GM19467 (cell line): ENCODE data around the gene ANKK1.

ENCODE experiments used
- ATAC-seq: cut with Tn5 transposase; IDR thresholded peaks from one replicate; pipeline ENCODE4 v1.9.1; 2021; ENCODE audit warnings: mild to moderate bottlenecking, moderate library complexity; ENCODE audit not compliant: unreplicated experiment

ANKK1 gene

DNA sequence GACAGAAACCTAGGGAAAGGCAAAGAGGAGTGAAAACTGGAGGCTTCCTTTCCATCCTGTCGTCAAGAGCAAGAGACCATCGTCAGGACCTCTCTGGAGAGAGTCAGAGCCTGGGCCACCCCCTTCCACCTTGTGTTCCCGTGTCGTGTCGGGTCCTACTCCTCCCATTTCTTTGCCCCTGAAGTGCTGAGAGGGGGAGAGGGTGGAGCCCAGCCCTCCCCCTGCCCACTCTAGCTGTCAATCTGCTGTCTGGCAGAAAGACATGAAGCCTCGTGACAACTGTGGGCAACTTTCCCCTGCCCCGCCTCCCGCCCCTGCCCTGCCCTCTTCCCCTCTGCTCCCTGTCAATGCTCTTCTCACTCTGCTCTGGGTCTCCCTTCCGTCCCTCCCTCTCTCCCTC, 20.6 kb downstream of the ANKK1 start:
- no peak for ATAC-seq

DNA sequence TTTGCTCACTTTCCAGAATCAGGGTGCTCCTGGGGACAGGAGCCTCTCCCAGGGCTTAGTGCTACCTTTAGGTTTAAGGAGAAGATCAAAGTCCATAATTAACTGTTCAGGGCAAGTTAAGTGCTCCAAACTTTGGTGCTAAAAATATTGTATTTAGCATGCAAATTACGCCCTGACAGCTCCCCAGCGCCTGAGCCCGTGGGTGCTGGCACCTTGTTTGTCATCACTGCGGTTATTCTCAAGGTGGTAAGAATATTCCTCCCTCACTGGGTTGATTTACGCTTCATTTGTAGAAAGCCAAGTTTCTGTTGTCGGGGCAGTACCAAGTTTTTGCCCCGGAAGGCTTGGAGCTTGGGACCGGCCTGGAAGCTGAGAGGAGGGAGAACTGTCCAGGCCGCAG, 21.3 kb downstream of the ANKK1 start:
- ATAC-seq = no peak

DNA sequence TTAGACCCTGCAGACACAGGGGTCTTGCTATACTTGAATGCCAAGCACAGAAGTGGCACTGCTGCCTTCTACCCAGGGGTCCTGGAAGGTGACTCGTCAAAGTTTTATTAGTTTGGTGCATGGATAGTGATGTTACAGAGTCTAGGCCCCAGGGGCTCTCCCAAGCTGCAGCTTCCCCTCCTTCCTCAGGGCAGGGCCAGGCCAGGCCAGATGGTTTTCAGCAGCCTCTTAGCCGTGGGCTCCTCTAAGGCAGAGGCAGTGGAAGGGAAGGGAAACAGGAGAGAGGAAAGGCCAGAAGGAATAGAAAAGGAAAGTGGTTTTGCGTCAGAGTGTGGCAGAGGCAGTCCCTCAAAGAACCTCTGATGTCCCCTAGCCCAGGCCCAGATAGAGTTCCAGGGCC, 21.9 kb downstream of the ANKK1 start:
- no peak for ATAC-seq

DNA sequence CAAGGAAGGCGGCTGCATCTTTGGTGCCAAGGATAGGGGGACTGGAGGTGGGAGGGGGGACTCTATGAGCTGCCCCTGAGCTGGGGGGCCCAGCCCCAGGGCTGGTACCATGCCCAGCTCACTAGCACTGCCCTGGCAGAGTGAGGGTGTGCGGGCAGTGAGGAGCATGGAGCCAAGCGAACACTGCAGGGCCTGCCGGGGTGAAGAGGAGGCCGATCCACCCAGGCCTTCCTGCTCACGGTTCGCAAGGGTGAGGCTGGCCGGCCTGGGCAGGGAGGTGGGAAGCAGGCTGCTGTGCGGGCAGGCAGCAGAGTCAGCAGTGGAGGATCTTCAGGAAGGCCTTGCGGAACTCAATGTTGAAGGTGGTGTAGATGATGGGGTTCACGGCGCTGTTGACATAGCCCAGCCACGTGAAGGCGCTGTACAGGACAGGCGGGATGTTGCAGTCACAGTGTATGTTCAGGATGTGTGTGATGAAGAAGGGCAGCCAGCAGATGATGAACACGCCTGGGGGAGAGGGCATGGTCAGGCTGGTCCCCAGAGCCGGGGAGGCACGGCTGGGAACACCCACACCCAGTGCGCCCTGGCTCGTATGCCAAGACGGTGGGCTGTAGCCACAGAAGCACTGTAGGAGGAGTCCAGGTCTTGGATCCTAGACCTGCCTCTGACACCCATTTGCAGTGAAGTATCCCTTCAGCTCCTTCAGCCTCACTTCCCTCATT, 23.0 kb downstream of the ANKK1 start:
- ATAC-seq = no peak

DNA sequence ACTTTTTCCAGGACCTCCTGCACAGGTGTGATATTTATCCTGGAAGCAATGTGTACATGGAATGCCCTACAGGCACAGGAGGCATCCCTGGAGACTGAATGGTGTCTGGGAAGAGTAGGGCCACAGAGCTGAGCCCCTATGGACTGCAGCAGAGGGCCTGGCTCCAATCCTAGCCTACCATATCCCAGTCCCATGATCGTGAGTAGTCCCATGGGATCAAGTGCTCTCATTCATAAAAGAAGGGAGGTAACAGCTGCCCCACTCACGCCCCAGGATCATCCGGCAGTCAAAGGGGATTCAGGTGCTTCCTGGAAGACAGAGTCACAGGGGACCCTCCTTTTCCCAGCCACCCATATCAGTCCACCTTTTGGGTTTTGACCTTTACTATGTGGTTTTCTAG, 24.0 kb downstream of the ANKK1 start:
- no peak for ATAC-seq

DNA sequence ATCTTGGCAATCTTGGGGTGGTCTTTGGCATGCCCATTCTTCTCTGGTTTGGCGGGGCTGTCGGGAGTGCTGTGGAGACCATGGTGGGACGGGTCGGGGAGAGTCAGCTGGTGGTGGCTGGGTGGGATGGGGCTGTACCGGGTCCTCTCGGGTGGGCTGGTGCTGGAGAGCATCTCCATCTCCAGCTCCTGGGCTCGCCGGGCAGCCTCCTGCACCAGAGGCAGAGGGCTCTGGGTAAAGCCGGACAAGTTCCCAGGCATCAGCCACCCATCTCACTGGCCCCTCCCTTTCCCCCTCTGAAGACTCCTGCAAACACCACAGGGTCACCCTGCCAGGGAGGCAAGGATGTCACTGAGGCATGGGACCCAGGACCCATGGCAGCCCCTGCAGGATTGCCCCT, 25.1 kb downstream of the ANKK1 start:
- ATAC-seq = no peak

DNA sequence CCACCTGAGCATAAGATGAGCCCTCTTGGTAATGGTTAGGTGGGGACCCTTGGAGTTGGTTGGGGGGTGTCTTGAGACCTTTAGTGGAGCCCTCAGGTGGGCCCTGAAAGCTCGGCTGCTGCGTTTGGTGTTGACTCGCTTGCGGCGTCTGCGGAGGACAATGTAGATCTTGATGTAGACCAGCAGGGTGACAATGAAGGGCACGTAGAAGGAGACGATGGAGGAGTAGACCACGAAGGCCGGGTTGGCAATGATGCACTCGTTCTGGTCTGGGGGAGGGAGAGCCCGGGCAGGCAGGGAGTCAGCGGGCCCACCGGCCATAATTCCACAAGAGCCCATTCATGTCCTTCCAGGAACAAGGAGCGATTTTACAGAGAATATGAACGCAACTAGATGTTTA, 27.8 kb downstream of the ANKK1 start:
- ATAC-seq = no peak

DNA sequence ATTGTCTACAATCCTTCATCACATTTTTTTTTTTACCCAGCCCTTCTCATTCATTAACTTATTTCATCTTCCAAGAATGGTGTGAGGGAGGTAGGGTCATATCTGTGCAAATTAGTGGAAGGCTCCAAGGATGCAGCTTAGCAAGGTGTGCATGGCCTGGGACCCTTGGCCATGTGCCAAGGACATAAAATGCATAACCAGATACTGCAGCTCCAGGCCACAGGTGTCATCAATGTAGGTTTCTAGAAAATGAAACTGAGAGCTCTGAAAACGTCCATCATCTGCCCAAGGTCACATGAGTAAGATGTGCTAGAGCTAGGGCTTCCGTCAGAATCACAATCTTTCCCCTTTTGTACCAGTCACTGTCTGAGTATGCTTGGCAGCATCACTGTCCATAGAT, 29.8 kb downstream of the ANKK1 start:
- ATAC-seq = no peak

DNA sequence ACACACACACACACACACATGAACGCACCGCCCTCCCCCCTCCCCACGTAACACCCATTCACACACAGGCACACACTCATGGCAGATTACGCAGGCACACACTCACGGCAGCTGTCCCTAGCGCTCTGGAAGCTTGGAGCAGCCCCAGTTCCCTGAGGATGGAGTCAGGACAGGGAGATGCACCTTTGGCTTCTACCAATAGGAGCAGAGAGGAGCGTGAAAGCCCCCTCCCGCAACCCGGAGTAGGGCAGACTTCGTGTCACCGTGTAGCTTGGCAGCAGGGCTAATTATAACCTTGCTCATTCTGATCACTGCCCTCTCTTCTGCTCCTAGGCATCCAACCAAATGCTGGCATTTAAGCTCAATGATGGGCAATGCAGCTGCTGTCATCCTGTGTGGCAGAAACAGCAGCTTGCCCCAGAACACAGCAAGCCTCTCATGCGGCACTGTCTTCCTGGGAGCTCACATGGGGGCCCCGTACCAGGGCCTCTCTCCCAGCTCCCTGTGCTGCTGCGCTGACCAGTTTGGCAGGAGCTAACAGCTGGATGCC, 31.9 kb downstream of the ANKK1 start:
- no peak for ATAC-seq

DNA sequence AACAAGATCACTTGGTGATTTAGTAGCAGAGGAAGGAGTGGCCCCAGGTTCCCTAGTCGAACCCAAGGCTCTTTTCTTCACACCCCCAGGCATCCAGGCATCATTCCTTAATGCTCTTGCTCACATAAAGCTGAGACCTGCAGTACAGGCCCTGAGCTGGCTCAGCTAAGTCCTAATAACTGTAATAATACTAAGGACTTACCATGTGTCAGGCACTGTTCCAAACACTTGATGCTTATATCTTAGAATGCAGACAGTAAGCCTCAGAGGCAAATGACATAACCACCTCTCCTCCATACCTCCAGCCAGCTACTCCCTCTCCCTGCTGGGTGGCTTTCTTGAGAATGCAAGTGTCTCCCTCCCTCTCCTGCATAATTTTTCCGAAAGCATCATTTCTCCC, 33.2 kb downstream of the ANKK1 start:
- no peak for ATAC-seq

DNA sequence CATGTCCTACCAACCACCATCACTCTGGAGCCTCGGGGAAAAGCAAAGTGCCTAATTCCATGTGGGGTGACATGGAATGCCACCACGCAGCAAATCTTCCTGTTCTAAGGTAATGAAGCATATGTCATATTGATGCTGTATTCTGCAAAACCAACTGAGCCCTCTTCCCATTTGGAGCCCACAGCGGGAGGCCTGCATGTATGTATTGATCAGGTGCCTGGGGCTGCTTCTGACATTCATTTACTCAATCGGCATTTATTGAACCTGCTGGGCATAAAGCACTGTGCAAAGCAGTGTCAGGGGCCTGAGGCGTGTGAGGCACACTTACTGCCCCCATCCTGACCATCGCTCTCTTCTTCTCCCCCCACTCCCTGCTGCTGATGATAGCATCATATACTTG, 39.1 kb downstream of the ANKK1 start:
- no peak for ATAC-seq

DNA sequence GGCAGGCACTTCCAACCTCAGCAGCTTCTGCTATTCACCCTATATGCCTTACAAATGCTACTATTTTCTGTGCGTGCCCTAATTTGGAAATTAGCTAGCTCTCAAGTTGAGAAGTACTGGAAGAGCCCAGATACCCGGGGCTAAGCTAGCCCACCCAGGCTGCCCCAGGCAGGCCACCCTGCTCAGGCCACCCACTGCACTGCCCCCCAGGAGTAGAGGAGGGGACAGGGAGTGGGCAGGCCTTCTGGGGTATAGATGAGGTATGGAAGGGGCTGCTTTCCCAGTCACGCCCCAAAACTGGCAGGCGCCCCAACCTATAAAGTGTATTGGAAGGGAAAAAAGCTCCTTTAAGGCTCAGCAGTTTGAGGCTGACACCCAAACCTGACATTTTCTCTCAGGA, 44.2 kb downstream of the ANKK1 start:
- no peak for ATAC-seq

DNA sequence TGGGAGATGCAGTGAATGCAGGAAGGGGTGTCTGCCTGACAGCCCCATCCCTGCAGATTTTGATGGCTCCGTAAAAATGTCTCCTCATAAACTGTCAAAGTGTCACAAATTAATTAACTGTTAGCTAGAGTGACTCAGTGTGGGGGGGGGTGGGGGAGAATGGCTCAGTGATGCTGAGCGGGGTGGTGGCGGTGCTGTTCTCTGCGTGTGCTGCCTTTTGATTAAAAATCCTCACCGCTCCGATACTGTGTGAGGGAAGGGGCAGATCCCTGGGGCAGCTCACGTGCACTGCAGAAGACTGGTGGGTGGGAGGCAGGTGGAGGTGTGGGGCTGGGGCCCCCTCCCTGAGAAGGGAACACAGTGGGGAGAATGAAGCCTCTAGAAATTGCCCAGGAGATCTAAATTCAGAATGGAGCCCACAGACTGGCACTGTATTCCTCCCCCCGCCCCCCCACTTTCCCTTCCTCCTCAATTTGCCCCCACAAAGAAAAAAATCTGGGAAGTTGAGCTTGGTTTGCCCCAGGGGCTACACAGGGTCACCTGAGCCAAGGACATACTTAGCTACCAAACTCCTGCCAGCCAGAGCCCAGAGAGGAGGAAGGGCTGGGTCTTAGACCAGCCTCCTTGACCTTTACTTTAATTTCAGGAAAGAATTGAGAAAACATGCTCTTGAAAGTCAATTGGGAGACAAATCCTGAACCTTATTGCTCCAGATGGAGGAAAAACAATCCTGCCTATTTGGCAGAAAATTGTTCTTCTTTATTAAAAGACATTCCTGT, 47.8 kb downstream of the ANKK1 start:
- ATAC-seq = no peak

DNA sequence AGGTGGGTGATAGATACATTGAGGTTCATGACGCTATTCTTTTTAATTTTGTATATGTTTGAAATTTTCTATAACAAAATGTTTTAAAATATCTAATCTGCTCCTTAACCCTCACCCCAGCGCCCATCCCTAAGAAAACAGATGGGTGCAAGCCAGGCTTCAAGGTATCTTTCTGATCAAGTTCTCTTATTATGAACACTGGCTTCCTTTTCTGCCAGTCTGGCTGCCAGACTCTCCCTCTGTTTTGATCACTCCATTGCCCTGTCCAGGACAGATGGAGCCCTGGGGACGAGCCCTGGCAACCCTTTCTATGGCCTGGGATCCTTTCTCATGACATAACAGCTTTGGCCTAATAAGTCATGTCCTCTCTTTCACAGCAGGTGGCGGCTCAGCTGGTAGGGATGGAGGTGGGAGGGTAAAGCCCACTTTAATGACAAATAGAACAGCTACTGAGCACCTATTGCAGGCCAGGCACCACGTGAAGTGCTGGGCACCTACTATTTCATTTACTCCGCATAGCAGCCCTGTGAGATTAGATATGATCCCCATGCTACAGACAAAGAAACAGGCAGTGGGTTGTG, 49.2 kb downstream of the ANKK1 start:
- ATAC-seq = no peak

DNA sequence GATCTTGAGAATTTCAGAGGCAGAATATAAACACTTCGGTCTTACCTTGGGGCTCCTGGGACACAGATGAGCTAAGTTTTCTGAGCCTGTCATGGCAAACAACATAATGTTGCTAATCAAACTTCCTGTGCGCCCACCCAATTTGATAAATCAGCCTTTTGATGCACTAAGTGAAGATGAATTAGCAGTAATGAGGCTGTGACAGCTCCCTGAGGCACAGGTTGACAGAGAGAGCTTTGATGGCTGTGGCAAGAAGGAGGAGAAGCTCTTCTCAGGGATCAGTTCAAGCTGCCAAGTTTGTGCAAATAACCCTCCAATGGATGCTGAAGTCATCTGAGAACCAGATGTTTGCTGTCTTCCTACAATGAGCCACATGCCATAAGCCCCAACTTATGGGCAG, 53.2 kb downstream of the ANKK1 start:
- ATAC-seq = no peak

DNA sequence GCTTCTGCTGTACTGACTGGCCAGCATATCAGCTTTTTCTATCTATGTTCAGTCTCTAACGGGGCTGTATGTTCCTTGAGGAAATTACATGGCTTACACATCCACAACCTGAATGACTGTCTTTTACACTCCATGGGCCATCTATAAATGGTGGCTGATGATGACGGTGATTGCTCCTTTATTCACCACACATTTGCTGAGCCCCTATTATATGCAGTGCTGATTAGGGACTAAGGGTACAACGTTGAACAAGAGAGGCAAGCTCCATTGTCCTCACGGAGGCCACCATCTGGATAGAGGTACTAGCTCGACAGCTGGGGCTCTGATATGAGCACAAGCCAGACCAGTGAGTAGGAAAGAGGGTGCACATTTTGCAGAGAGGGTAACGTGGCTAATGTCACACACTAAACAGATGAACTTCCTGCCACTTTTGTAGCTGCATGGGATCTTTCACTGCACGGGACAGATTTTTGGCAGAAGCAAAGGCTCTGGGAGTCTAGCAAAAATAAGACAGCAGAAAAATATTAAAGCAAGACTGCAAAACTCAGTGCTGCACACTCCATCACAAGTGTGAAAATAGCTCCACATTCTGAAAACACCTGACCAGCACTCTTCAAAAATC, 57.0 kb downstream of the ANKK1 start:
- no peak for ATAC-seq

DNA sequence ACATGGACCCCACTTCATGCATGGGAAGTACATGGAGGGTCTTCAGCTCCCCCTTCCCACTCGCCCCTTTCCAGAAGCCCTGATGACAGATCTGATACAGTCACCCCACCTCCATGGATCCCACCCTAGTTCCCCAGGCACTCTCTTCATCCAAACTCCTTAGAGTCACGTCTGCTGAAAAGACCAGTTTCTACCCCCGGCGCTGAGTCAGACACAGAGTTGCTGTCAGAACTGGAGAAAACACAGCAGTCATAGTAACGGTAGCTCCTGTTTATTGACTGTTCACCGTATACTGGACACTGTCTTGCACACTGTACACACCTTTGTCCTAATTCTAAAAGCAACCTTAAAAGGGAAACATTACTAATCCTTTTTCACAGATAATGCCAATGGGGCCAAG, 58.5 kb downstream of the ANKK1 start:
- no peak for ATAC-seq

DNA sequence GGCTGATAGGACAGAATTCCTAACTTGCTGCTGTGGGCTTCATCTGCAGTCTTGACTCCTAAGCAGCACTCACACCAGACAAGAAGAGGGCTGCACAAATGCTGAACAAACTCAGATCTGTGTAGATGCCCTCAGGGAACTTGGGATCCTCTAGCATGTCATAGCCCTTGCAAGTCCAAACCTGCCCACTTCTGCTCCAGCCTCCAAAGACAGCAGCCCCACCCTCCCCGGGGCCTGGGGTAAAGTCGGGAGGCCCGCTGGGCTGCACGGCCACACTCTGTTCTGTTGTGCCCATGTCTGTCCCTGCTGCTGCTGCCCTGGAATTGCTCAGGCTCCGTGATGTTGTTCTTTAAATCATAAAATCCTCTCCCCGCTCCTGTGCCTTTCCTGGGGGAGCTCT, 59.4 kb downstream of the ANKK1 start:
- ATAC-seq = no peak

DNA sequence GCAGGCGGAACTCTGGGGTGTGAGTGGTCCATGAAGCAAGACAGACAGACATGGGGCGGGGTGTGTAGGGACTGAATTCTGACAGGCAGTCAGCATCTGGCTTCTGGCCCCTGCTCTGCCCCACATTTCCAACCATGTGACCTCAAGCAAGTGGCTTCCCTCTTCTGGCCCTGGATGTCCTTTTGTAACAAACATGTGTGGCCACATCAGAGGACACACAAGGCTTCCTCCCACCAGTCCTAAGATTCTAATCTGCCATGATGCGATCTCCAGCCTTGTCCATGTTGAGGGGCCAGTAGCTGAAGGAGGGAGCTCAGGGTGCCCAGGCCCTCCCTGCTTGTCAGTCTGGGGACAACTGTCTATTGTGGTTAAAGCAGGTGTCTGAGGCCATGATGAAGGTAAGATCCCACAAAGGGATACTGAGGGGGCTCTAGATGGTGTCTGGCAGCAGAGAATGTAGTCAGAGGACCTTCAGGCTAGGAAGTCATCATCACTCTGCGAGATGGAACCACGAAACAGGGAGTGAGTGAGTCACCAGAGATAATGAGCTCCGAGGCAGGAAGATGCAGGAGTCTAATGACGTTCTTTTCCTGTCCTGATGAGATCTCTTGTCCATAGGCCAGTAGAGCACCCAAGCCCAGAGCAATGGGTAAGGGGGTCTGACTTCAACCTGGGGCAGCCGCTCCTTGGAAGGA, 60.2 kb downstream of the ANKK1 start:
- ATAC-seq = no peak

DNA sequence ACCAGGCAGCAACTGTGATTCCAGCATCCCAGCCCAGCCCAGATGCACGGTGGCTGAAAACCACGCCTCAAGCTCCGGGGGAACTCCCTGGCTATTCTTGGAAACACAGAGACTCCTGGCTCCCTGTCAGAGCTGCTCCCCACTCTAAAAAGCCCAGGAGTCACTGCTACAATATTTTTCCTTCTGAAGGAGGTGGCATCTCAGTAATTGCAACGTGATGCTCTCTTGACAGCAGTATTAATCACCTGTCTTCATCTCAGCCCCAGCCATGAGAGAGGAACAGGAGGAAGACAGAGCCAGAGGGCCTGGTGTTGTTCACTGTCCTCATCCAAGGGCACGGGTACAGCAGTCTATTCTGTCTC, 60.7 kb downstream of the ANKK1 start:
- ATAC-seq = no peak

DNA sequence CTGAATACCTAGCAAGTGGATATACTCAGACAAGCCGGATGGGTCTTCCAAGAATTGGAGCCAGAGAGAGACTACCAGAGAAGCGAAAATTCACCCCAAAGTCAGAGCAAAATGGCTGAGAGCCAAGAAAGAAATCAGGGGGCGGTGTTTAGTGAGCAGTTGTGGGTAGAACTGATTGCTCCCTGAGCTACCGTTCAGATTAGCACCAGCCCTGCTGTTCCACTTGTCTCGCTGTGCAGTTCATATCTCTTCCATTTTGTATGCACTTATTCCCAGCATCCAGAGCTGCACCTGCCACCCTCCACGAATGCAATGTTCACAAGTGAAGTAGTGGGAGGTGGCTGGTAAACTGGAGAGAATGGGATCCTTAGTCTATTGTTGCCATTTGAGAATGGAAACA, 62.2 kb downstream of the ANKK1 start:
- ATAC-seq = no peak
